Measurements from ENCODE around the gene KPNA4. TPM values are rescaled to one million over a fixed set of nuclear protein-coding genes. Genes with fewer than 3 reads are reported as not detected.

KPNA4 gene
- total and polyA plus RNA-seq, 2 donors (not counting 3 experiments of a cell fraction or from before 2014, with no cell fraction given), result 12.2 to 70.1 TPM

DNA sequence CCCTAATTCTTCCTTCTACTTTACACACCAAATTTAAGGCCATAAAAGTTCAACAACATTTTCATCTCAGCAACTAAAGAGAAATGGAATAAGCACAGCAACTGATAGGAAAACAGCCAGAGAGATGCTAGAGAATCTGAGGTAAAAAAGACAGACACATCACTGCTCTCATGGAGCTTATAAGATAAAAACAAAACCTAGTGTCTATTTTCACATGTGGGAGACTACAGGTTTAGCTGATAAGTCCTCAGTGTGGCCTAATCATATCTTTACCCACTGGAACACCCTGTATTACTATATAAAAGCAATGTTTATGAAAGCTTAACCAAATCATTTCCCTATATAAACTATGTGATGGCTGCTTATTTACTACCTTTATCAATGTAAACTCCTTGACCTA is 33.0 kb downstream of the KPNA4 start:
- TF ChIP-seq FOS (IDR thresholded peaks at IDR 0.05; ENCODE audit: borderline replicate concordance, insufficient read depth, low read length) (no peak), JUN (IDR thresholded peaks at IDR 0.05; ENCODE audit: borderline replicate concordance, insufficient read depth, insufficient read length, low read depth) (no peak), MYC (IDR thresholded peaks at IDR 0.05; ENCODE audit: low read depth, low read length) (no peak), GATA2 (IDR thresholded peaks at IDR 0.05; ENCODE audit: insufficient read depth, insufficient read length, low read depth, low read length) (no peak), EZH2 (IDR thresholded peaks at IDR 0.05; ENCODE audit: borderline replicate concordance, low read depth, low read length, severe bottlenecking) (no peak), POLR2AphosphoS5 (IDR thresholded peaks at IDR 0.05; ENCODE audit: insufficient read depth, low read depth, low read length) (no peak), POLR2A (IDR thresholded peaks at IDR 0.05; ENCODE audit: low read depth, low read length) (no peak)
- TF ChIP-seq, protein P1, sequence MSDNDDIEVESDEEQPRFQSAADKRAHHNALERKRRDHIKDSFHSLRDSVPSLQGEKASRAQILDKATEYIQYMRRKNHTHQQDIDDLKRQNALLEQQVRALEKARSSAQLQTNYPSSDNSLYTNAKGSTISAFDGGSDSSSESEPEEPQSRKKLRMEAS (IDR thresholded peaks at IDR 0.05; ENCODE audit: insufficient read depth, insufficient read length), result no peak
- TF ChIP-seq, protein P2, sequence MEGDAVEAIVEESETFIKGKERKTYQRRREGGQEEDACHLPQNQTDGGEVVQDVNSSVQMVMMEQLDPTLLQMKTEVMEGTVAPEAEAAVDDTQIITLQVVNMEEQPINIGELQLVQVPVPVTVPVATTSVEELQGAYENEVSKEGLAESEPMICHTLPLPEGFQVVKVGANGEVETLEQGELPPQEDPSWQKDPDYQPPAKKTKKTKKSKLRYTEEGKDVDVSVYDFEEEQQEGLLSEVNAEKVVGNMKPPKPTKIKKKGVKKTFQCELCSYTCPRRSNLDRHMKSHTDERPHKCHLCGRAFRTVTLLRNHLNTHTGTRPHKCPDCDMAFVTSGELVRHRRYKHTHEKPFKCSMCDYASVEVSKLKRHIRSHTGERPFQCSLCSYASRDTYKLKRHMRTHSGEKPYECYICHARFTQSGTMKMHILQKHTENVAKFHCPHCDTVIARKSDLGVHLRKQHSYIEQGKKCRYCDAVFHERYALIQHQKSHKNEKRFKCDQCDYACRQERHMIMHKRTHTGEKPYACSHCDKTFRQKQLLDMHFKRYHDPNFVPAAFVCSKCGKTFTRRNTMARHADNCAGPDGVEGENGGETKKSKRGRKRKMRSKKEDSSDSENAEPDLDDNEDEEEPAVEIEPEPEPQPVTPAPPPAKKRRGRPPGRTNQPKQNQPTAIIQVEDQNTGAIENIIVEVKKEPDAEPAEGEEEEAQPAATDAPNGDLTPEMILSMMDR (IDR thresholded peaks at IDR 0.05; ENCODE audit: extremely low read depth in 1 of 2, insufficient read depth in 1 of 2, low read depth in 1 of 2, low read length in 2 of 2), result no peak
- BruUV-seq (replicated peaks), result no TSS peak
- FAIRE-seq, result no peak

More for the DNA sequence above, 33.0 kb downstream of the KPNA4 start:
- dilution Hi-C loops (cut with MboI; ENCODE audit: extremely low pct_ligation_motif_present, low sequenced_read_pairs), result no loop called here
- no peak overlapping the region for H3K9ac ChIP-seq (replicated peaks; ENCODE audit: extremely low read depth, insufficient read depth, low read length)
- H3K79me2 ChIP-seq (ENCODE audit: control insufficient read depth, insufficient read depth, low read length), result peaks cover 20% of the 10 kb centered on the region
- intact Hi-C loops (cut with micrococcal nuclease), result no loop called here
- DNase-seq (ENCODE audit: low read depth, low spot score), result no peak
- peaks cover 3 to 13% of the 10 kb centered on the region in 2 experiments for H3K36me3 ChIP-seq (ENCODE audit: control insufficient read depth in 2 of 2, extremely low read depth in 1 of 2, insufficient read depth in 2 of 2, low read length in 2 of 2)
- no peaks in the 10 kb centered on the region for H3K9me1 ChIP-seq (replicated peaks; ENCODE audit: control insufficient read depth, extremely low read depth, insufficient read depth, low read length)
- ChIA-PET CTCF (interaction anchor here (1.2 to 1.8 kb wide), 2 partner anchors 10 to 25 kb away, joined by 3 to 4 read pairs; no protein-coding TSS in a partner anchor), POLR2A (no interaction called here)
- no peak overlapping the region for H3K27ac ChIP-seq (ENCODE audit: insufficient read depth, low read depth, low read length)
- no peaks in the 10 kb centered on the region for H3K9me3 ChIP-seq (replicated peaks; ENCODE audit: control insufficient read depth, insufficient read depth, low read length)
- H3K4me1 ChIP-seq (ENCODE audit: control insufficient read depth, extremely low read depth, insufficient read depth, low read length), result peaks cover 9% of the 10 kb centered on the region
- no peak overlapping the region for H3K4me2 ChIP-seq (ENCODE audit: insufficient read depth, low read length)
- no peak overlapping the region for H3K4me3 ChIP-seq (replicated peaks in 1 of 3; ENCODE audit: insufficient read depth in 1 of 3, low read depth in 1 of 3, low read length in 3 of 3)
- H4K20me1 ChIP-seq (replicated peaks; ENCODE audit: control insufficient read depth, extremely low read depth, insufficient read depth, low read length), result peaks cover 7% of the 10 kb centered on the region
- H2AFZ ChIP-seq (ENCODE audit: low read depth, low read length), result no peak overlapping the region
- H3K27me3 ChIP-seq (ENCODE audit: control insufficient read depth in 2 of 2, insufficient read depth in 2 of 2, low read length in 2 of 2), result no peaks in the 10 kb centered on the region
